ENCODE measurements around the gene UPF3B.

DNA sequence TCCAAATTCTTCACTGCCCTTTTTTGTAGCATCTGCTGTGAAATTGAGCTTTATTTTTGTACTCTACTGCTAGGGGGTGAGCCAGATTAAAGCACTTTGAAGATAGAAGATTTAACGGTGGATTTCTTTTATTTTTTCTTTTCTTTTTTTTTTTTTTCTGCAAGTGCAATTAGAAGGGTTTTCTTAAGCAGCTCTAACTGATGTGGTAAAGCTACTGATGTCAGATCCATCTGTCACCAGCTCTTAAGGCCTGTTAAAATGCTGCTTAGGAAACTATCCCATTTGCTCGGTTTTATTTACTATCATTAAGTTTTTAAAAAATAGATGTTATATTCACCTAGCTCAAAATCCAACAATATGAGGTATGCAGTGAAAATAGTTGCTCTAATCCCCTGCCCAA is 26.0 kb upstream of the UPF3B start:
- no peak for TF ChIP-seq POLR2A (IDR thresholded peaks at IDR 0.05; ENCODE audit: low read length)
- TF ChIP-seq GATA1 (IDR thresholded peaks at IDR 0.05; ENCODE audit: low read depth, low read length) = no peak

Measured in erythroblast (primary cell).